Subcutaneous adipose tissue (tissue), 4 donors: Measurements from ENCODE around the gene GPR137B. TPM values are rescaled to one million over a fixed set of nuclear protein-coding genes. Genes with fewer than 3 reads are reported as not detected.

Experiments used
- total RNA-seq, 4 donors: library from RNA; depleted of rRNA; stranded (reverse); fragments of >200 nt; gene quantifications; one replicate each; pipeline ENCODE4 v1.1.0, GENCODE V29; 2016
- TF ChIP-seq, protein P1 (sequence below): fragments of 450-650 bp; IDR thresholded peaks from one replicate; pipeline ENCODE4 v1.5.1; 2016; ENCODE audit warnings: low read depth, mild to moderate bottlenecking, control low read depth, antibody characterized with exemption, moderate library complexity

GPR137B gene
- total RNA-seq, 4 donors from 2014 or later, result 6.6 to 68.7 (median 24.6) TPM

DNA sequence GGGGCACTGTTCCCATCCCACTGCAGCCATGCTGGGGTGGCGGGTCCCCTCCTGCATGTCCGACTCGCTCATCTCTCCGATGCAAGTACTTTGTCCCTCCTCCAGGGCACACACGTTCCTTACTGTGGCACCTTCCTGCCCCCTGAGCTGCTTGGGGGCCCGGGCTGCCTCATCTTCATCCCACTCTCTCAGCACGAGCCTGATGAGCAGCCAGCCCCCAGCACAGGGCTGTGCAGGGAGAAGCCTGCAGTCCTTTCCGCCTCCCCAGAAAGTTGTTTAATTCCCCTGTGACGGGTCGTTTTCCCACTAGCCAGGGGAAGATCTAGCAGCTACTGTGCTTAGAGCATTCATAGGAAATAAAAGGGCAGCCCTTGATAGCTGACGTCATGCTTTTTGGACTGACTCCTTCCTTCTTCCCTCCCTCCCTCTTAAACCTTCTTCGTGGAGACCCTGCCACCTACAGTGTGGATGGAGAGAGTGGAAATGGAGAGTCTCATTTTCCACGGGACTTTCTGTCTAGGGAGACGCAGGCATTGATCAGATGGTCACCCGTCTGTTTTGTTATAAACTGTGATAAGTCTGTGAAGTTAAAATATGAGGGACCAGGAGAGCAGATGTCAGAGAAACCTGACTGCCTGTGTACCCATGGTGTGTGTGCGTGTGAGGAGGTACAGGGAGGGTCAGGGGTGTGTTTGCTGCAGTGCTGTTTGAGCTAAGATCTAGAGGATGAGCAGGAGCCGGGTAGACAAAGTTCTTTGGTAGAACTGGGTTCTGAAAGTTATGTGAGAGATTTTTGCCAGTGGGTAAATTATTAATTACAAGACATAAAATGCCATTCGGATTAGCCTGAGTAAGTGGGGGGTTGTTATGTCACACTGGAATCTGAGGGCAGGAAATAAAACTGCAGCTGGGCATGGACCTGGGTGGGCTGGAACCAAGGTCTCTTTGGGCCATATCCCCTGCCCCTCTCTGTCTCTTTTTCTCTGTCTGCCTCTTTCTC, 34.3 kb downstream of the GPR137B start:
- TF ChIP-seq, protein P1, sequence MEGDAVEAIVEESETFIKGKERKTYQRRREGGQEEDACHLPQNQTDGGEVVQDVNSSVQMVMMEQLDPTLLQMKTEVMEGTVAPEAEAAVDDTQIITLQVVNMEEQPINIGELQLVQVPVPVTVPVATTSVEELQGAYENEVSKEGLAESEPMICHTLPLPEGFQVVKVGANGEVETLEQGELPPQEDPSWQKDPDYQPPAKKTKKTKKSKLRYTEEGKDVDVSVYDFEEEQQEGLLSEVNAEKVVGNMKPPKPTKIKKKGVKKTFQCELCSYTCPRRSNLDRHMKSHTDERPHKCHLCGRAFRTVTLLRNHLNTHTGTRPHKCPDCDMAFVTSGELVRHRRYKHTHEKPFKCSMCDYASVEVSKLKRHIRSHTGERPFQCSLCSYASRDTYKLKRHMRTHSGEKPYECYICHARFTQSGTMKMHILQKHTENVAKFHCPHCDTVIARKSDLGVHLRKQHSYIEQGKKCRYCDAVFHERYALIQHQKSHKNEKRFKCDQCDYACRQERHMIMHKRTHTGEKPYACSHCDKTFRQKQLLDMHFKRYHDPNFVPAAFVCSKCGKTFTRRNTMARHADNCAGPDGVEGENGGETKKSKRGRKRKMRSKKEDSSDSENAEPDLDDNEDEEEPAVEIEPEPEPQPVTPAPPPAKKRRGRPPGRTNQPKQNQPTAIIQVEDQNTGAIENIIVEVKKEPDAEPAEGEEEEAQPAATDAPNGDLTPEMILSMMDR, result no peak

DNA sequence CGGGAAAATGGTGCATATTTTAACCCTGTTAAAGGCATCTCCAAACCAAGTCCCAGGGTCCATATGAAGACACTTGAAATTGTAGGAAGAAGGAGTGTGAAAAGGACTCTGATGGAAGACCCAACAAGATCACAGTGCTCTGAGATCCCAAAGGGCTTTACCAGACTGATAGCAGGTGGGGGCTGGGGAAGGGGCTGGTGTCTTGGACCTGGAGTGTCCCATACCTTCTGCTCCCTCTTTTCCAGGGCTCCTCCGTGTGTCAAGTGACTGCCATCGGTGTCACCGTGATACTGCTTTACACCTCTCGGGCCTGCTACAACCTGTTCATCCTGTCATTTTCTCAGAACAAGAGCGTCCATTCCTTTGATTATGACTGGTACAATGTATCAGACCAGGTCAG, 37.3 kb downstream of the GPR137B start:
- TF ChIP-seq, protein P1, result no peak

DNA sequence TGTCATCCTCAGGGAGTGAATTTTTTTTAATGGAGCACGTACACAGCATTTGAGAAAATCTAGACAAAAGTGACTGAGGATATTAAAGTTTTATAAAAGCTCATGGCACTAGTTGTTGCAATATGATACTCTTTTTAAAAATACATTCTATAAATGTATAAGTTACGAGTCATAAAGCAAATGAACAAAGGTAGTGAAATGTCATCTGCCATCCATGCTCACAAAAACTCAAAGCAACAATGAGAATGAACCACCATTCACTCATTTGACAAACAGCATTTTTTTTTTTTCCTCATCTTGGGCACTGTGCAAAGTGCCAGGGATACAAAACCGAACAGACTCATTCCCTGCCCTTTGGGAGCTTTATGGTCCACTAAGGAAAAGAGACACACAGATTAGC, 38.7 kb downstream of the GPR137B start:
- TF ChIP-seq, protein P1, result no peak

DNA sequence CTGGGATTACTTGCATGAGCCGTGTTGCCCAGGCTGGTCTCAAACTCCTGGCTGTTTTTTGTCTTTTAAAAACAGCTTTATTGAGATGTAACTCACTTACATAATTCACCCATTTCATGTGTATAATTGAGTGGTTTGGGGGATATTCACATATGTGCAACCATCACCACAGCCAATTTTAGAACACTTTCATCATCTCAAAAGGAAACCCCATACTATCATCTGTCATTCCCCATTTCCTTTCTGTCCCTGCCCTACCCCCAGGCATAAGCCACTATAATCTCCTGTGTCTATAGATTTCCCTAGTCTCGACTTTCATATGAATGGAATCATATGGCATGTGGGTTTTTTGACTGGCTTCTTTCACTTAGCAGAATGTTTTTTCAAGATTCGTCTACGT, 43.3 kb downstream of the GPR137B start:
- TF ChIP-seq, protein P1, result no peak

DNA sequence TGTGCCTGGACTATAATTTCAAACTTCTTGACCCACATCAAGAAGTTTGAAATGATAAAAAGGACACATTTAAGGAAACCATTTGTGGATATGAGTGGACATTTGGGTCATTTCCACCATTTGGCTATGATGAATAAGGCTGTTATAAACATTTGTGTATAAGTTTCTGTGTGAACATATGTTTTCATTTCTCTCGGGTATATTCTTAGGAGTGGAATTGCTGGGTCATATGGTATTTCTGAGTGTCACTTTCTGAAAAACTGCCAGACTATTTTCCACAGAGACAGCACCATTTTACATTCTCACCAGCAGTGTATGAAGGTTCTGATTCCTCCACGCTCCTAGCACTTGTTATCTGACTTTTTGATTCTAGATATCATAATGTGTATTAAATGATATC, 50.8 kb downstream of the GPR137B start:
- TF ChIP-seq, protein P1, result no peak

DNA sequence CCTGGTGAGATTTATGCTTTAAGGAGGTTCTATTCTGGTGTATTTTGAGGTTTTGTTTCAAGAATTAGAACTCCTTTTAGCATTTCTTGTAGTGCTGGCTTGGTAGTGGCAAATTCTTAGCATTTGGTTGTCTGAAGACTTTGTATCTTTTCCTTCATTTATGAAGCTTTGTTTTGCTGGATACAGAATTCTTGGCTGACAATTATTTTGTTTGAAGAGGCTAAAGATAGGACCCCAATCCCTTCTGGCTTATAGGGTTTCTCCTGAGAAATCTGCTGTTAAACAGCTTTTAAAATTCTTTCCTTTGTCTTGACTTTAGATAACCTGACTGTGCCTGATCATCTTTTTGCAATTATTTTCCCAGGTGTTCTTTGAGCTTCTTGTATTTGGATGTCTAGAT, 58.6 kb downstream of the GPR137B start:
- TF ChIP-seq, protein P1, result no peak

DNA sequence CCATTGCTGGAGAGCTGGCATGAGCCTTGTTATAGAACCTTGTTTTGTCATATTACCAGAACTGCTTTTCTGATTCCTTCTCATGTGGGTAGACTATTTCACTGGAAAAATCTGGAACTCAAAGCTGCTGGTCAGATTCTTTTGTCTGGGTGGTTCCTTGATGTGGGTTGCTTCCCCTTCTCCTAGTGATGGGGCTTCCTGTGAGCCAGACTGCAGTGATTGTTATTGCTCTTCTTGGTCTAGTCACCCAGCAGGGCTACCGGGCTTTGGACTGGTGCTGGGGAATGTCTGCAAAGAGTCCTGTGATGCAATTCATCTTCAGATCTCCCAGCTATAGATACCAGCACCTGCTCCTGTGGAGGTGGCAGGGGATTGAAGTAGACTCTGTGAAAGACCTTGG, 59.4 kb downstream of the GPR137B start:
- TF ChIP-seq, protein P1, result no peak
